A673 (cell line): ENCODE results near the gene CAPN11. TPM values are rescaled to one million over a fixed set of nuclear protein-coding genes. Genes with fewer than 3 reads are reported as not detected.
A peak's percentile ranks its signal among the peaks of the same experiment; 100 is the strongest.

Experiments used
- Bru-seq: library from RNA; stranded (reverse); fragments of 400-500 nt; gene quantifications from one replicate; lab custom pipeline; 2021; lab: Mats Ljungman, UMichigan
- BruChase-seq, 2 experiments: library from RNA; stranded (reverse); fragments of 400-500 nt; gene quantifications; one replicate each; lab custom pipeline; 2021; lab: Mats Ljungman, UMichigan
- BruUV-seq: library from RNA; stranded (reverse); fragments of 400-500 nt; replicated peaks from 2 replicates; lab custom pipeline; 2021; lab: Mats Ljungman, UMichigan
- CTCF ChIA-PET: fragments of 300-600 bp; sonication (Branson Sonifier 250); formaldehyde crosslinking; loops from one replicate; lab custom pipeline; 2022; ENCODE audit warnings: antibody characterized with exemption; lab: Charles Lee
- POLR2A ChIA-PET: fragments of 300-600 bp; sonication (Branson Sonifier 250); formaldehyde crosslinking; loops from one replicate; lab custom pipeline; 2022; ENCODE audit warnings: antibody characterized with exemption; ENCODE audit not compliant: low non-redundant PET; lab: Charles Lee
- DNase-seq: peaks from one replicate; pipeline ENCODE4 v3.0.0-alpha.2; 2015; ENCODE audit warnings: low spot score
- H3K27ac ChIP-seq: fragments of 200-600 bp; sonication (generic); 2 replicates; pipeline ENCODE4 v1.5.1; 2016; ENCODE audit warnings: mixed run types, low read depth, mild to moderate bottlenecking, mixed read lengths, antibody characterized with exemption, low read length; ENCODE audit not compliant: poor library complexity, severe bottlenecking
- H3K27me3 ChIP-seq: fragments of 200-600 bp; sonication (generic); replicated peaks from 2 replicates; pipeline ENCODE4 v1.6.1; 2017; ENCODE audit warnings: mixed run types, low read depth, mild to moderate bottlenecking, mixed read lengths, antibody characterized with exemption, low read length; ENCODE audit not compliant: insufficient read depth, poor library complexity
- H3K36me3 ChIP-seq: fragments of 200-600 bp; sonication (generic); 2 replicates; pipeline ENCODE4 v1.6.1; 2016; ENCODE audit warnings: mixed run types, mild to moderate bottlenecking, mixed read lengths, antibody characterized with exemption, low read length; ENCODE audit not compliant: insufficient read depth, poor library complexity, severe bottlenecking
- H3K4me1 ChIP-seq: fragments of 200-600 bp; sonication (generic); 2 replicates; pipeline ENCODE4 v1.6.1; 2017; ENCODE audit warnings: mixed run types, mild to moderate bottlenecking, mixed read lengths, antibody characterized with exemption, low read length; ENCODE audit not compliant: insufficient read depth, poor library complexity, severe bottlenecking
- H3K4me3 ChIP-seq: fragments of 200-600 bp; sonication (generic); 2 replicates; pipeline ENCODE4 v1.5.1; 2016; ENCODE audit warnings: low read depth, mixed run types, mild to moderate bottlenecking, mixed read lengths, low read length; ENCODE audit not compliant: poor library complexity, severe bottlenecking
- H3K9me3 ChIP-seq: fragments of 200-600 bp; sonication (generic); 2 replicates; pipeline ENCODE4 v1.6.1; 2016; ENCODE audit warnings: mixed run types, low read depth, mild to moderate bottlenecking, mixed read lengths, antibody characterized with exemption, low read length; ENCODE audit not compliant: poor library complexity, severe bottlenecking
- CTCF ChIP-seq: fragments of 300-800, 200-600 bp; sonication (generic); conservative IDR thresholded peaks from 2 replicates; pipeline ENCODE4 v1.5.1; 2017; ENCODE audit warnings: low read depth, mild to moderate bottlenecking, antibody characterized with exemption, low read length, moderate library complexity, mixed read lengths
- EZH2 ChIP-seq: fragments of 200-600 bp; sonication (generic); IDR thresholded peaks from 2 replicates; pipeline ENCODE4 v1.6.1; 2017; ENCODE audit warnings: borderline replicate concordance, low read depth, mild to moderate bottlenecking, mixed read lengths, antibody characterized with exemption, low read length; ENCODE audit not compliant: poor library complexity, severe bottlenecking
- intact Hi-C: fragments of 100-400 bp; cut with micrococcal nuclease; formaldehyde crosslinking; loops from one replicate; pipeline ENCODE4 v1.10.0; 2022; ENCODE audit not compliant: unreplicated experiment
- long read RNA-seq: library from polyadenylated mRNA; stranded (forward); transcript quantifications from one replicate; pipeline ENCODE4 v2.0.0, GENCODE V29; 2022
- total RNA-seq: library from RNA; stranded (reverse); gene quantifications from 2 replicates; pipeline ENCODE4 v1.2.3, GENCODE V29; 2021

Gene CAPN11
- total RNA-seq, result not detected in 2 replicates
- Bru-seq, nascent RNA, result percentile 1 among the genes with signal in this experiment
- BruChase-seq, experiment 1, labeled RNA remaining after a 2-hour chase, result percentile 3 among the genes with signal in this experiment
- BruChase-seq, experiment 2, labeled RNA remaining after a 6-hour chase, result percentile 8 among the genes with signal in this experiment
- long read RNA-seq, result 0 reads

GRCh38 chr6:44158770-44159228 is at the start of gene CAPN11:
CAPN11 (plus strand) TSS chr6:44158820; CDS start chr6:44158849, 29 bp downstream.
- Histone ChIP-seq H3K4me3 (no peak within 1 kb of the TSS), H3K27me3 (no peaks in the 10 kb centered on the region), H3K36me3 (no peaks in the 10 kb centered on the region), H3K9me3 (no peaks in the 10 kb centered on the region), H3K27ac (no peak within 1 kb of the TSS), H3K4me1 (no peaks in the 10 kb centered on the region)
- intact Hi-C loops, result no loop called here
- POLR2A ChIA-PET, result no interaction called here
- DNase-seq, result no peak
- TF ChIP-seq CTCF, result no peak
- TF ChIP-seq EZH2, result no peak
- CTCF ChIA-PET, result interaction anchor here (1.5 kb wide), 1 partner anchor 14 kb away, joined by 3 read pairs; no protein-coding TSS in a partner anchor
- no TSS peak for BruUV-seq

DNA sequence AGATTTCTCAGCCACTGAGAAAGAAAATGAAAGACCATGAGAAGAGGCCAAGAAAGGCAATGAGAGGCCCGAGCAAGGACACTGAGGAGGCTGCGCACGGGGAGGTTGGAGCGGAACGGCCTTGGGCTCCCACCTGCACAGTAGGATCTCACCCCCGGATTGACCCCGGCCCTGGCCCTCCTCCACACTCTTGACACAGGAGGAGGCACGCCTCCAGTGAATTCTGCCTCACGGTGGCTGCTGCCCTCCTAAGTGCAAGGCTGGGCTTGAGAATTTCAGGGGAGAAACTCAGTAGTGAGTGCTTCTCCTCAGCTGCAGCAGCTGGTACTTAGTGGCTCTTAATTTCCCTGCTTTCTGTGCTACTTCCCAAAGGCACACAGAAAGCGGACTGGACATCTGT is 49.4 kb upstream of the CAPN11 start:
- Histone ChIP-seq H3K9me3 (no peaks in the 10 kb centered on the region), H3K4me1 (no peaks in the 10 kb centered on the region), H3K4me3 (no peak overlapping the region), H3K36me3 (peaks cover 64% of the 10 kb centered on the region), H3K27ac (no peak overlapping the region), H3K27me3 (no peaks in the 10 kb centered on the region)
- DNase-seq, result no peak
- intact Hi-C loops, result no loop called here
- no peak for TF ChIP-seq CTCF
- no peak for TF ChIP-seq EZH2
- BruUV-seq, result no TSS peak
- POLR2A ChIA-PET, result no interaction called here
- CTCF ChIA-PET, result no interaction called here

DNA sequence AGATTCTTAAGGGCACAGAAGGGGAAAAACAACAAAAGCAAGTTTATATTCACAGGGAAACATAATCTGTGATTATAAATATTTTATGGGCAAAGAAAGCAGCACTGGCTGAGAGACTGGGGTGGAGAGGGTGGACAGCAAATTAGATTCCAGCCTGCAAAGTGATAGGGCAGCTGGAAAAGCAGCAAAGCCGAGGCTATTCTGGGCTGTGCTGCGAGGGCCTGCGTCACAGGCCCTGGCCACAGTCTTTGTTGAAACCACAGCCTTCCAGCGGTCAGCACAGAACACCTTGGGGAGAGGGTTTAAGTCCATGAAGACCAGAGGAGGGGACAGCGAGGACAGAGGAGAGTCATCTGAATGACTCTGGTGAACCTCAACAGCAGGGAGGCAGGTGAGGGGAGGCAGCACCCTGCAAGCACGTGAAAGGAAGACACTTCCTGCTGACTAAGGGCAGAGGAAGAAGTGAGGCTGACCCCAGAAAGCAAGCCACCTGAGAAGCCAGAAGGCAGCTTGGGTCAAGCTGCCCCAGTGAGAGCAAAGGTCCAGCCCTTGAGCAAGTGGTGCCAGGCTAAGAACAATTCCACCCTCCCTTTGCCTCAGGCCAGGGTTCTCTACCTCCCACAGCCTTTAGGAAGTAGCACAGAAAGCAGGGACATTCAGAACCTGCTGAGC is 48.5 kb upstream of the CAPN11 start:
- no peaks in the 10 kb centered on the region for H3K27me3 ChIP-seq
- no TSS peak for BruUV-seq
- H3K36me3 ChIP-seq, result peaks cover 63% of the 10 kb centered on the region
- H3K27ac ChIP-seq, result no peak overlapping the region
- DNase-seq, result no peak
- ChIA-PET CTCF (interaction anchor here (0.6 kb wide), 1 partner anchor 57 kb away, joined by 6 read pairs; no protein-coding TSS in a partner anchor), POLR2A (no interaction called here)
- H3K4me3 ChIP-seq, result no peak overlapping the region
- H3K9me3 ChIP-seq, result no peaks in the 10 kb centered on the region
- intact Hi-C loops, result no loop called here
- no peaks in the 10 kb centered on the region for H3K4me1 ChIP-seq
- no peak for TF ChIP-seq CTCF
- no peak for TF ChIP-seq EZH2
